Kidney epithelial cell (primary cell): ENCODE data around the gene C2orf49. TPM values are rescaled to one million over a fixed set of nuclear protein-coding genes. Genes with fewer than 3 reads are reported as not detected.

Source experiments
- DNase-seq: peaks from one replicate; pipeline ENCODE4 v3.0.0-alpha.2; 2010; ENCODE audit warnings: low read depth
- H3K27me3 ChIP-seq: 2 replicates; pipeline ENCODE4 v1.6.0; 2011; ENCODE audit warnings: low read length; ENCODE audit not compliant: control insufficient read depth, insufficient read depth
- H3K36me3 ChIP-seq: 2 replicates; pipeline ENCODE4 v1.5.1; 2011; ENCODE audit warnings: low read length; ENCODE audit not compliant: control insufficient read depth, insufficient read depth
- H3K4me3 ChIP-seq: 2 replicates; pipeline ENCODE4 v1.5.1; 2011; ENCODE audit warnings: low read depth, mild to moderate bottlenecking, control low read depth, low read length
- CTCF ChIP-seq: IDR thresholded peaks from 2 replicates; pipeline ENCODE4 v1.5.1; 2011; ENCODE audit warnings: mild to moderate bottlenecking, moderate library complexity, low read length, control low read depth, inconsistent platforms; ENCODE audit not compliant: insufficient read depth, poor library complexity, severe bottlenecking
- total RNA-seq: library from RNA; depleted of rRNA; stranded (reverse); fragments of >200 nt; gene quantifications from 2 replicates; pipeline ENCODE4 v1.2.3, GENCODE V29; 2015

C2orf49 gene
- total RNA-seq, 1 donor from 2014 or later: 29.5 TPM

- peak within 1 kb of the TSS; percentile 82 for H3K4me3 ChIP-seq
- DNase-seq: no peak
- peaks cover 1% of the 10 kb centered on the region for H3K36me3 ChIP-seq
- TF ChIP-seq CTCF: no peak
- no peaks in the 10 kb centered on the region for H3K27me3 ChIP-seq
Measured at GRCh38 chr2:105398336-105399206, 61.2 kb downstream of the C2orf49 start, which contains the start of gene FHL2. TSS of gene FHL2 (minus strand) at chr2:105399051. CDS start at chr2:105386516, 12,535 bp downstream.

Other genes starting within 250 kb of the C2orf49 start
- gene GPR45, start 95.8 kb upstream of the C2orf49 start, total RNA-seq: not detected in 2 replicates
- gene TGFBRAP1, start 7.8 kb upstream of the C2orf49 start, total RNA-seq: 19.6 and 24.1 TPM in 2 replicates
- gene FHL2, start 61.5 kb downstream of the C2orf49 start, total RNA-seq: 260 and 265 TPM in 2 replicates